Right ventricle myocardium superior (tissue), 1 donor: ENCODE data around the gene MERTK. TPM values are rescaled to one million over a fixed set of nuclear protein-coding genes. Genes with fewer than 3 reads are reported as not detected.

ENCODE experiments used
- ATAC-seq: fragments of 200-7000 bp; cut with Tn5 transposase; one replicate; pipeline ENCODE4 v1.9.1; 2020; ENCODE audit warnings: mild to moderate bottlenecking; ENCODE audit not compliant: poor library complexity
- DNase-seq: peaks from one replicate; pipeline ENCODE4 v3.0.0-alpha.2; 2020
- intact Hi-C: fragments of 100-400 bp; cut with DNase I; formaldehyde crosslinking; loops from one replicate; pipeline ENCODE4 v1.11.2; 2022
- total RNA-seq: library from RNA; stranded (reverse); fragmentation: NEBNext Ultra II Directional; extraction: Animal tissue kit (Norgen Biotek cat#: 25700); gene quantifications from one replicate; pipeline ENCODE4 v1.2.1, GENCODE V29; 2021
- donor health status: DM: no; HTN: yes; CAD: no; lungs with severe emphysema.

The MERTK gene
- total RNA-seq, 1 donor from 2014 or later, result 5.0 TPM

DNA sequence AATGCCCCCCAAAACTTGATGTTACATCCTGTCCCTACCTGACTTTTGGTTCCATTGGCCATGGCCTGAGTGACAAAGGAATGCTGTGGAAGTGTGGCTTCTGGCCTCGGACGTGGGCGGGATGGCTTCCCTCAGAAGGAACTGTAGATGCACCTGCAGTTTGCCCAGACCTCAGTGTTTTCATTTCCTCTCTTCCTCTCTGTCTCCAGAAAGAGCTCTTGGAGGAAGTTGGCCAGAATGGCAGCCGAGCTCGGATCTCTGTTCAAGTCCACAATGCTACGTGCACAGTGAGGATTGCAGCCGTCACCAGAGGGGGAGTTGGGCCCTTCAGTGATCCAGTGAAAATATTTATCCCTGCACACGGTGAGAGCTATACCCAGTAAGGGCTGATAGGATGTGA lies 95.6 kb downstream of the MERTK start:
- peak; percentile 49 for DNase-seq
- no peak for ATAC-seq
- intact Hi-C loops, result no loop called here

DNA sequence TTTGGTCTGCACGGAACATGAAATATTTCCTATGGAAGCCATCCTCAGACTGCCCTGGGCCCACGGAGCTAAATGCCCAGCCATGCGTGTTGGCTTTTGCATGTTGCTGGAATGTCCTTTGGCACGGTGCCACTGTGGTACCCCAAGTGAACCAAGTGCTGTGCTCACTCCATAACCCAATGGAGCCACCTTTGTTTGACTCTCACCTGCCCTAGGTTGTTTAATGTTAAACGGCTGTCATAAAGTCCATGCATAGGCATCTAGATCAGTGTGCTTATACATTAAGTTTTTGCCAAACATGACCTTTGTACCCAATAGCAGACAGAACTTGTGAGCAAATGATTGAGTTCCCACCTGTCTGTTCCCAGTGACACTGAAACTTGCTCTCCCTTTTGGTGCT lies 96.7 kb downstream of the MERTK start:
- intact Hi-C loops, result no loop called here
- no peak for ATAC-seq
- no peak for DNase-seq

DNA sequence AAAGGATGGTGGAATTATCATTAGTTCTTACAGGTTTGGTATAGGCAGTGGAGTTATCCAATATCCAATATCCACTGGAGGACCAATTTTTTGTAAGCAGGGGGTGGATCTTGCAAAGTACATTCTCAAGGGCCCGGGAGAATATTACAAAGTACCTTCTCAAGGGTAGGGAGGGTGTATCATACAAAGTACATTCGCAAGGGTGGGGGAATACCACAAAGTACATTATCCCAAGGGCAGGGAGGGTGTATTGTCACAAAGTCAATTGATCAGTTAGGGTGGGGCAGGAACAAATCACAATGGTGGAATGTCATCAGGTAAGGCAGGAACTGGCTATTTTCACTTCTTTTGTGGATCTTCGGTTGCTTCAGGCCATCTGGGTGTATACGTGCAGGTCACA lies 101.4 kb downstream of the MERTK start:
- DNase-seq (no peak), ATAC-seq (no peak)
- intact Hi-C loops, result no loop called here

DNA sequence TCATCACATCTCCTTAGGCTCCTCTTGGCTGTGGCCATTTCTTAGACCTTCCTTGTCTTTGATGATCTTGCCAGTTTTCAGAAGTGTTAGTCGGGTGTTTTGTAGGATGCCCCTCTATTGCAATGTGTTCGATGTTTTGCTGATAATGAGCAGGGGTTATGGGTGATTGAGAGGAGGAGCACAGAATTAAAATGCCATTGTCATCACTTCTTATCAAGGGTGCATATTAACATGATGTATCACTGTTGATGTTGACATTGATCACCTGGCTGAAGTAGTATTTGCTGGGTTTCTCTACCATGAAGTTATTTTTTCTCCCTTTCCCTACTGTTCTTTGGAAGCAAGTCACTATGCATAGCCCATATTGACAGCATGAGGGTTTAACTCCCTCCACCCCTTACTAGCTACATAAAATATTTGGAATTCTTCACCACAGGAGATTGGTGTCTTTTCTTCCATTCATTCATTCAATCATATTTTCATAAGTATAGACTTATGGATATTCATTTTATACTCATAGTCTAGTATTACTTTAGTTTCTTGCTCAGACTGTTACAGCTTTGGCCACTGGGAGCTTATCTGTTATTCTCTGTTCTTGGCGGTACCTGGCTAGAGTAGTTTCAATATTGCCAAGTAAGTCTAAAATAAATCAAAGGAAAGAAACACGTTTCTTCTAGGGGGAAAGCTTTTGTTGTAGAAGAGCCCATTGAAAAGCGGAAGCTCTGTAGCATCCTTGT lies 102.2 kb downstream of the MERTK start:
- DNase-seq, result no peak
- intact Hi-C loops, result no loop called here
- ATAC-seq, result no peak

DNA sequence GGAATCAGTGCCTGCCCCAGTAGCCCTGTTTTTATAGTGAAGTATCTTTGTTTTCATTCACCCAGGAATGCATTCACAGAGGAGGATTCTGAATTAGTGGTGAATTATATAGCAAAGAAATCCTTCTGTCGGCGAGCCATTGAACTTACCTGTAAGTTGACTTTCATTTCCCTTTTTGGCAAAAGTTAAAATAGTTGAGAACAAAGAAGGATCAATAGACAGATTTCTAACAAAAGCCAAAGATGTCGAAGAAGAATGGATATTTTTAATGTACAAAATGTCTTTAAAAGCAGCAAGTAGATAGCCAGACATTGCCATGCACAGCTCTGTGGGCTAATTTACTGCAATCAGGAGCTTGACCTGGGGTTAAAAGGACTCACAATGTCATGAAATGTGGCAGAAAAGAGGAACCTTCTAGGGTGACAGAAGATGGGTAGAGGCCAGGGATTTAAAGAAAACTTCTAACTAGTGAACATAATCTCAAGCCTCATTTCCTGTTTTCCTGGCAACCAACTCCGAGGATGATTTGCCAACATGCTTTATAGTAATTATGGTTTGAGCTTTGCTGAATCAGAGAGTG lies 102.8 kb downstream of the MERTK start:
- ATAC-seq (peak; percentile 62), DNase-seq (no peak)
- intact Hi-C loops, result no loop called here

DNA sequence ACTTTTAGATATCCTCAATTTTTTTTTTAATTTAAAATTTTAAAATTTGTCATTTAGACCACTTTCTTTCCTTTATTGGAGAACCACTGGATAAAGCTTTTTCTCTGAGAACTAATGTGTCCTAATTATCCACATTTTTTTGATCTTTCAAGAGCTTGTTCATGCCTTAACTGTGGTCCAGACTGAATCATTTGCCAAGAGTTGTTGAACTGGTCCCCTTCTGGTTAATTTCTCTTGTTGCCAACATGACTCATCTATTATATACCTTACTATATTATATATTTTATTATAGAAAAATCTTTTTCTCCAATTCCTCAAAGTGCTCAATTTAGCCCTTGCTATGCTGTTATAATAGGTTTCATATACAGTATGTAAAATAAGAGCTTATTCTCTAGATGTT lies 103.5 kb downstream of the MERTK start:
- ATAC-seq (no peak), DNase-seq (no peak)
- intact Hi-C loops, result no loop called here

DNA sequence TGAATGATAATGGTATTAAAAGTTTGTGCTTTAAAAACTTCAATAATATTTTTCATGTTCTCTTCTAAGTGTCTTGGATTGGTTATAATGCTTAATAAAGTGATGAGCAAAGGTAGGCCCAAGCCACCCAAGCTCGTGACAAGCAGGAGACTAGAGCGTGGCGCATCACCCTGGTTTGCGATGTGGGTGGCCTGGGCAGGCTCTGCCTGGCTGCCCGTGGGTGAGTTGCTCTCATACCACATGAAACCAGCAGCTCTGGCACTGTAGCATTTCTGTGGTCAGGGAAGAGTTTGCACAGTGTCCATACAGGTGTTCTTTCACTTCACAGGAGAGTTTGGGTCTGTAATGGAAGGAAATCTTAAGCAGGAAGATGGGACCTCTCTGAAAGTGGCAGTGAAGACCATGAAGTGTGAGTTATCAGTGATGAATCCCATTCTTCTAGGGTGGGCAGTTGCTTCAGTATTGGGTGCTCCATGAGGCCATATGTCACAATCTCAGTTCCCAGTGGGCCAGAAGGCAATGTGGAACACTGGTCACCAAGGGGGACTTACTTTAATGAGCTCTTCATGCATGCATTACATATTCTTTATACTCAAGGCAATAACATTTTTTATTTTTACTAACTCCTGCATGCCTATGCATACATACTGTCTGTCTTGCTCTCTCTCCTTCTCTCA lies 105.3 kb downstream of the MERTK start:
- intact Hi-C loops, result no loop called here
- ATAC-seq (no peak), DNase-seq (no peak)

DNA sequence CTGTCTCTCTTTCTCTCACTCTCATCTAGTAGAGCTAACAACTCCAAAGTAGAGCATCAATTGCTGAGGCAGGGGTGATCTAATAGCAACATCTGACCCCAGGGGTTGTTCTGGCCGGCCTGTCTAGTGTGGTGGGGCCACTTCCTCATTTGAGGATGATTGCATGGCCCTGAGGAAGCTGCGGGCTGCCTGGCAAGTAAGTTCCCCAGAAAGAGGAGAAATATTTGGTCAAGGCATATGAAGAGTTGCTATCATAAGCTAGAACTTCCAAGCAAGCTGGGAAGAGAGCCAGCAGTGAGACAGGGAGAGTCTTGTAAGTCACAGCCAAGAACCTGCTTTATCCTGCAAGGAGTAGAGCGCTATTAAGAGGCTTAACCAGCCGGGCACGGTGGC lies 105.8 kb downstream of the MERTK start:
- intact Hi-C loops, result no loop called here
- peak; percentile 78 for ATAC-seq
- DNase-seq, result peak; percentile 72

DNA sequence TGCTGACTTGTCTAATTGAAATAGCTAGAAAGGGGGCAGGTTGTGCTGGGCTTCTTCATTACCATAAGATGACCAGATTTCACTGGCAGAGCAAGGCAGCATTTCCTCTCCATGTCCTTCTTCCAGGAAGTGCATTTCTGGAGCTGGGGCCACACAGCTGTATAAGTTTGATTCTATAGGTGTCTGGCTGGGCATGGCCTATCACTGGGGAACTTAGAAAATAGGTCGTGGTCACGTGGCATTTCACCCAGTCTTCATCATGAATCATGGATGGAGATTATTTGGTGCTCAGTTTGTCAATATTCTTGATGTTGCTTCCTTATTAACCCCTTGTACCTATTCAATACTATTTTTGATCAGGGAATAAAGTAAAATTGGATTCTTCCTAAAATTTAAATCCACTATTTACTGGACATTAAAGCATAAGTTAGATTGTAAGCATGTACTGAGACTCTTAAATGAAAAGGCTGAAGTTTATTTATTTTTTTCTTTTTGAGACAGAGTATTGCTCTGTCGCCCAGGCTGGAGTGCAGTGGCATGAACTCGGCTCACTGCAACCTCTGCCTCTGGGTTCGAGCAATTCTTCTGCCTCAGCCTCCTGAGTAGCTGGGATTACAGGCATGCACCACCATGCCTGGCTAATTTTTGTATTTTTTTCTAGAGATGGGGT lies 107.1 kb downstream of the MERTK start:
- intact Hi-C loops, result no loop called here
- ATAC-seq (no peak), DNase-seq (no peak)

DNA sequence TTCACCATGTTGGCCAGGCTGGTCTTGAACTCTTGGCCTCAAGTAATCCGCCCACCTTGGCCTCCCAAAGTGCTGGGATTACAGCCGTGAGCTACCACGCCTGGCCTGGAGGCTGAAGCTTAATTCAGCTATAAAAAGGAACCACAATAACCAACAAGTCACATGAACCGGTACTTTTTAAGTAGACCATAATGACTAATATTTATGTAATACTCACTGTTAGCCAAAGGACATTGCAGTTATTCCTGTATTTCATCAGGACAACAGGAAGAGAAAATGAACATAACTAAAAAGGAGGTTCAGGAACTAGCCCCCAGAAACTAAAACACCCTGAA lies 107.6 kb downstream of the MERTK start:
- intact Hi-C loops, result no loop called here
- ATAC-seq (no peak), DNase-seq (no peak)

DNA sequence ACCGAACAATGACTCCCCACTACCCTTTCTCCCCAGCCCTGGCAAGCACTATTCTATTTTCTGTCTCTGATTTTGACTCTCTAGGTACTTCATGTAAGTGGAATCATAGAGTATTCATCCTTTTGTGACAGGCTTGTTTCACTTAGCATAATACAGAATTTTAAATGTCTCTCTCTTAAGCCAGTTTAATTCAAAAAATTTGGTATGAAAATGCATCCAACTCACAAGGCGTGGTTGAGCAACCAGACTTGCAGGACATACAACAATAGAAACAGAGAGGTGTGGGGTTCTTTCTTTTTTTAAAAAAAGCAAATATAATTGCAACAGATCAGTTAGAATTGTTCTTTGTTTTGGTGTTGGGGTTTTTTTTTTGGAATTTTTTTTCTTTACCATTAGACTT lies 109.1 kb downstream of the MERTK start:
- intact Hi-C loops, result no loop called here
- no peak for ATAC-seq
- DNase-seq, result no peak

DNA sequence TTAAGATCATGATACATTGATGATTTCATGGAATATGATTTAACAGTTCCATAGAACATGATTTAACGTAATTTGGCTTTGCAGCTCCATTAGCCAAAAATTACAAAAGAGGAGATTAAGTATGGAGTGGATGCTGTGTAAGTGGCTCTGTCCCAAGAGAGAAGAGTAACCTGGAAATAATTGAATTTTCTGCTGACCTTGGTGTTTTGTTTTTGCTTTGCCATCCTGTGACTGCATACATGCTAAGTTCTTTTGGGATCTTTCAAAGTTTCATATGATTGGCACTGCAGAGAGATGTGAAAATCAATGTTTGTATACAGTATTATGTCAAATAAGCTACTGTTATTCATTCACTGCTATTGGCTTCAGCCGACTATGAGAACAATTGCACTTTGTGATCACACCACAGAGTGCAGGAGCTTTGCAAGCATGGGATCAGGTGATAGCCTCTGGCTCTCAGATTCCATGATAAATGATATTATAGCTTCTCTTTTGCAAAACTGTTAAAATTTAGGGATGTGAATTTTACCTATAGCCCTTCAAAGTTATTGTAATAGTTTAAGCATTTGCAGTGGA lies 110.6 kb downstream of the MERTK start:
- no peak for ATAC-seq
- no peak for DNase-seq
- intact Hi-C loops, result no loop called here

DNA sequence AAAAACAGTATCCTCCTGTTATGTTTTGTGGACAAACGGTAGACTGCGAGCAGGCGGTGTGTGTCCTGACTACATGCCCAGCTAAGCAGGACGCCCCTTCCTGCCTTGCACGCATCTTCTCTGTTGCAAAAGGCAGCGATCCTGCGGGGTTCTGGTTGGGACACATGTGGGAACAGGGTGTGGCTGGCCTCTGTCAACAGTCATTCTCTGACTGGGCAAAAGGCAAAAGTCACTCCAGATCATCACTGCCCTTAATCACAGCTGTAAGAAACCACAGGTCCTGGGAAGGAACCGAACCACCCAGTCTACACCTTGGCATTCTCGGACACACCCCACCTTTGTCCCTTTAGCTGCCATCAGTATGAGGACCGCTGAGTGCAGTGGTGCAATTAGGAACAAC lies 112.3 kb downstream of the MERTK start:
- DNase-seq (no peak), ATAC-seq (peak; percentile 49)
- intact Hi-C loops, result no loop called here

DNA sequence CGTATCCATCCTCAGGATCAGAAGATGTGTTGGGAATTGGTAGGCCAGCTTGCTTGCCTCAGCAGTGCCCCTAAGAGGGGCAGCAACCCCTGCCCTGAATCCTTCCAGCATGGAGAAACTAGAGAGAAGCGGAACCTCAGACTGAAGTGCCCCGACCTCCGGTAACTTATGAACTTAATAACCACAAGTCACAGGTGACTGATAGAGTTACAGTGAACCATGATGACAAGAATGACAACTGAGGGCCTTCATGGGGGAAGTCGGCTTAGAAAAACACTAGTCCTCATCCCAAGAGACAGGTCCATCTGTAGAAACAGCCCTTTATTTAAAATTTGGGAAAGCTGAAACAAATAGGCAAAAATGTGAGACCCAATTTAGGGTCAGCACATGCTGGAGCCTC lies 114.1 kb downstream of the MERTK start:
- ATAC-seq, result no peak
- intact Hi-C loops, result no loop called here
- no peak for DNase-seq

DNA sequence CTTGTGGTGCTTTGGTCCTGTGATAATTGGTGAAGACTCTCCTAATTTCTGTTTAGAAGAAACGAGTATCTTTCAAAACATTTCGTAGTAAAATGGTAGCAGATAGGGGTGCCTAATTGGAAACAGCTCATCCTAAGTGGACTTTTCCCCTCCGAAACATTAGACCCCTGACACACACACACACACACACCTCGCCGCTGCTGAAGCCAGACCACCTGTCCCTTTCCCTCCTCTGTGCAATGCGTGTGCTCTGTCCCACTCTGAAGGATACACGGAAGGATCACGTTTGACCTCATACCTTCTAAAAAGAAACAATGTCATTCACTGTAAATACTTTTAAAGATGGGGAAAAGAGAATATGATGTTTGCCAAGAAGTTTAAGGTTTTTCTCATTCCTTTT lies 120.4 kb downstream of the MERTK start:
- ATAC-seq (no peak), DNase-seq (no peak)
- intact Hi-C loops, result no loop called here

DNA sequence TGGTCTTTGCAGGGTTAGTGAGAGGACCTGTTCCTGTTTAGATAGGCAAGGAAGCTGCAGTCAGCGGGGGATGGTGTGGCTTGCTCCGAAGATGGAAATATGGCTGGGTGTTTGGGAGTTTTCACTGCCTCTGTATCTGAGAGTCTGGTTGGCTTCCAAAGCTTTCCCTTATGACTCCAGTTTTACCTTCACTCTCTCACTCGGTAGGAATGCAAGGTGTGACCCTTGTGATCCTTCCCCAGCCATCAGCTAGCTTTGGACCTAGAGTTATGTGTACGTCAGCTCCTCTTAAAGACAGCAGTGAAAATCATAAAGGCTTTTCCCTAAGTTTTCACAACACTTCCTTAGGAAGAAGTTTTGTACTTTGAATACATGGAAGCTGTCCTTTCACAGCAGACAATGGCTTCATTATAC lies 121.2 kb downstream of the MERTK start:
- no peak for ATAC-seq
- no peak for DNase-seq
- intact Hi-C loops, result no loop called here

DNA sequence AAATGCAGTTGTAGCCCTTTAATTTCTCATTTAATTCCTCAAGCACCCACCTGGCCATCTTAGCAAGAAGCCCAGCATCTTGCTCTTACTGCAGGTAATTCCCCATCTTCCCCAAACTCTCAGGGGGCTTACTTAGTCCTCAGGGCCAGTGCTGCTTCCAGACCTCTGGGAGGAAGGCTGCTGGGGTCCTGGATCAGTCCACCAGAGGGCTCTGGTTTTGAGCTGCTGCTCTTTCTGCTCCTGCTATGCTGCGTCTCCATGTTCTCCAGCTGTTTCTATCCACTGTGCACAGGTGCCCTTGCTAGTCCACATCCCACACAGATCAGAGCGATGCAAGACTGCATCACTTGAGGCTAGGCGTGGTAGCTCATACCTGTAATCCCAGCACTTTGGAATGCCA lies 122.2 kb downstream of the MERTK start:
- no peak for ATAC-seq
- intact Hi-C loops, result no loop called here
- no peak for DNase-seq

DNA sequence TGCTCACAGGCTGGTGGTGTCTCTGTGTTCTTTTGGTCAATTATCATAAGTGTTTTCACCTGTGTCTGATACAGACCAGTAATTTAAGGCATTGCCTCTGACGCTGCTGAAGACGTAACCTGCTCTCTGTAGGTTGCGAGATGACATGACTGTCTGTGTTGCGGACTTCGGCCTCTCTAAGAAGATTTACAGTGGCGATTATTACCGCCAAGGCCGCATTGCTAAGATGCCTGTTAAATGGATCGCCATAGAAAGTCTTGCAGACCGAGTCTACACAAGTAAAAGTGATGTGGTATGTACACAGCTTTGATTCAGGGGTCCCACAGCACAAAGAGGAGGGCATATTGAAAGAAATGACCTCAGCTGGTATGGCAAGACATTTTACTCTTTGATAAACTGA lies 122.9 kb downstream of the MERTK start:
- DNase-seq (no peak), ATAC-seq (no peak)
- intact Hi-C loops, result no loop called here

DNA sequence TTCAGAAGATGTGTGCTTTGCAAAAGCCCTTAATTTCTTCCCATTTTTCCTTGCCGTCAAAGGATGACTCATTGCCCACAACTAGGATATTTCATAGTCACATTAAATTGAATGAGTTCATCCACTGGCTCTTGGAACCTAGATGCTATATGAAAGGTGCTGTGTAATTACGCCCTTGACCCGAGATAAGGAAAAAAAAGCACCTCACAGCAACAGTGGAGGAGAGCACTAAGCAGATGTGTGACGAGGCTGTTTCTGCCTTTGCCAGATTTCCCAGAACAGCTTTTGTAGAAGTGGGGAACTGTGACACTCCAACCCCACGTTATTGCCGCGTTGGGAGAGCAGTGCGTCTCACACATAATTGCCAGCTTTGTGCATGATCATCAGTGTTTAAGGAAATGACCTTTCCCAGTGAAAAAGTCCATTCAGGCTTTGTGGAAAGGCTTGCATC lies 123.4 kb downstream of the MERTK start:
- no peak for ATAC-seq
- intact Hi-C loops, result no loop called here
- DNase-seq, result no peak

DNA sequence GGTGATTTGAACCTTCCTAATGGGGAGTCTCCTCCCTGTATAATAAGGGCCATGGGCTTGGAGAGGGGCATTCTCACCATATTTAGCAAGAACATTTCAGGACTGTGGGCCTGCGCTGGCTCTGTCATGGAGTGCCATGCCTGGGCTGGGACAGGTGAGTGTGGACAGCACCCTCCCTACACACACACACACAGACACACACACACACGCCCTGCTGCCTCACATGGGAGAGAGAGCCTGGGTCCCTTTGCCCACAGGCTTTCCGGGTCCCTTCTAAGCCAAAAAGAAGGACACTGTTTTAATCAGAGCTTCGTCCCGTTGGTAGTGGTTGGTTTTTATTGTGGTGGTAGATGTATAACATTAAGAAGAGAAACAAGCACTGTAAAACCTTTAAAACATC lies 125.3 kb downstream of the MERTK start:
- DNase-seq, result no peak
- no peak for ATAC-seq
- intact Hi-C loops, result no loop called here
